ENCODE results near the gene APOH. TPM values are rescaled to one million over a fixed set of nuclear protein-coding genes. Genes with fewer than 3 reads are reported as not detected.

Gene APOH
- total and polyA plus RNA-seq, 2 of the 8 experiments (the other 6 are each of a cell fraction or from before 2014, with no cell fraction given): not detected

GRCh38 chr17:66234611-66235010 lies 5.4 kb upstream of the APOH start:
- no peak overlapping the region for H3K4ac ChIP-seq (replicated peaks; ENCODE audit: insufficient read length, low read depth, low read length)
- H4K5ac ChIP-seq (ENCODE audit: insufficient read length, low read depth, low read length): no peak overlapping the region
- H3K27me3 ChIP-seq (replicated peaks in 1 of 4; ENCODE audit: control insufficient read depth in 3 of 4, extremely low read depth in 1 of 4, insufficient read depth in 3 of 4, low read length in 3 of 4): no peaks in the 10 kb centered on the region
- H2BK5ac ChIP-seq (ENCODE audit: low read depth, low read length): no peak overlapping the region
- no peak overlapping the region for H3K4me2 ChIP-seq (ENCODE audit: insufficient read depth in 1 of 2, low read depth in 2 of 2, low read length in 2 of 2)
- CTCF ChIA-PET (ENCODE audit: partially characterized antibody): interaction anchor here (1.3 kb wide), 1 partner anchor 9 kb away, joined by 4 read pairs; no protein-coding TSS in a partner anchor
- no peak overlapping the region for H3K23ac ChIP-seq (ENCODE audit: insufficient read length)
- H4K91ac ChIP-seq (replicated peaks; ENCODE audit: insufficient read length, low read length): no peak overlapping the region
- no peak for FAIRE-seq
- no peaks in the 10 kb centered on the region for H3K79me1 ChIP-seq (ENCODE audit: low read depth, low read length)
- H3K79me2 ChIP-seq (ENCODE audit: control insufficient read depth in 1 of 2, insufficient read depth in 2 of 2, low read length in 2 of 2): no peaks in the 10 kb centered on the region
- peaks cover 3% of the 10 kb centered on the region; the same call in 1 of the 2 replicates for H3K23me2 ChIP-seq (ENCODE audit: low read depth, low read length)
- H3K18ac ChIP-seq (ENCODE audit: extremely low read depth, low read length): no peak overlapping the region
- no peak overlapping the region for H2AK5ac ChIP-seq (ENCODE audit: low read depth, low read length)
- no peak overlapping the region for H2AFZ ChIP-seq (ENCODE audit: low read length)
- no peak for DNase-seq (ENCODE audit: low read depth in 1 of 2, low spot score in 2 of 2)
- no peak overlapping the region for H2BK12ac ChIP-seq (ENCODE audit: low read depth, low read length)
- H3K9me3 ChIP-seq (ENCODE audit: insufficient read depth in 2 of 2, low read depth in 1 of 2, low read length in 1 of 2): no peaks in the 10 kb centered on the region
- no peak overlapping the region for H2BK120ac ChIP-seq (replicated peaks; ENCODE audit: low read depth, low read length)
- H2BK20ac ChIP-seq (ENCODE audit: low read length): no peak overlapping the region
- no peak overlapping the region for H3K9ac ChIP-seq (replicated peaks in 1 of 4; ENCODE audit: extremely low read depth in 1 of 4, low read depth in 3 of 4, low read length in 3 of 4)
- POLR2A ChIA-PET (ENCODE audit: partially characterized antibody): no interaction called here
- H3K56ac ChIP-seq (replicated peaks; ENCODE audit: insufficient read length, low read depth, low read length): no peak overlapping the region
- H3K27ac ChIP-seq (ENCODE audit: low read depth, low read length): no peak overlapping the region
- H4K20me1 ChIP-seq (replicated peaks in 1 of 2; ENCODE audit: control insufficient read depth in 1 of 2, insufficient read depth in 2 of 2, low read length in 2 of 2): no peaks in the 10 kb centered on the region
- no peak overlapping the region for H4K8ac ChIP-seq (ENCODE audit: extremely low read depth, insufficient read depth, low read length)
- H3K4me3 ChIP-seq (ENCODE audit: extremely low read depth in 1 of 4, insufficient read depth in 2 of 4, low read depth in 3 of 4, low read length in 4 of 4): no peak overlapping the region
- H2BK15ac ChIP-seq (ENCODE audit: low read length): no peak overlapping the region
- H3K14ac ChIP-seq (ENCODE audit: insufficient read length): no peak overlapping the region
- no peaks in the 10 kb centered on the region for H3K4me1 ChIP-seq (replicated peaks in 1 of 4; ENCODE audit: control insufficient read depth in 3 of 4, insufficient read depth in 4 of 4, low read length in 3 of 4)
- WGBS, 2 experiments (ENCODE audit: extremely low coverage in 1 of 2, insufficient coverage in 1 of 2, insufficient read length in 1 of 2, insufficient replicate concordance in 2 of 2, low coverage in 1 of 2, low lambda C conversion rate in 2 of 2, missing lambda C conversion rate in 1 of 2): 97% methylated on average over 3 of the region's 3 CpGs; no CpG with 5 or more reads in 1 of the 2 experiments
- TF ChIP-seq CREB1 (IDR thresholded peaks at IDR 0.05) (no peak), SRF (IDR thresholded peaks at IDR 0.05; ENCODE audit: low read depth, low read length) (no peak), GABPA (IDR thresholded peaks at IDR 0.05; ENCODE audit: borderline replicate concordance, insufficient read depth, low read length) (no peak), FOSL1 (IDR thresholded peaks at IDR 0.05; ENCODE audit: insufficient read depth, low read depth, low read length) (no peak), RAD21 (IDR thresholded peaks at IDR 0.05 in 1 of 2, conservative IDR thresholded peaks at IDR 0.05 in 1 of 2; ENCODE audit: low read depth in 2 of 2, low read length in 2 of 2) (no peak), RXRA (IDR thresholded peaks at IDR 0.05; ENCODE audit: insufficient read depth, low read depth, low read length) (no peak), POLR2AphosphoS5 (IDR thresholded peaks at IDR 0.05; ENCODE audit: low read depth, low read length) (no peak), PHF8 (conservative IDR thresholded peaks at IDR 0.05; ENCODE audit: low read depth, low read length) (no peak), CBX8 (IDR thresholded peaks at IDR 0.05; ENCODE audit: borderline replicate concordance, low read depth, low read length) (no peak), SP4 (IDR thresholded peaks at IDR 0.05; ENCODE audit: low read length) (no peak), BCL11A (IDR thresholded peaks at IDR 0.05; ENCODE audit: low read depth in 2 of 2, low read length in 2 of 2) (no peak), KDM5A (IDR thresholded peaks at IDR 0.05; ENCODE audit: low read length) (no peak), SP2 (IDR thresholded peaks at IDR 0.05; ENCODE audit: low read length) (no peak), TAF1 (IDR thresholded peaks at IDR 0.05; ENCODE audit: low read depth, low read length) (no peak), EZH2 (IDR thresholded peaks at IDR 0.05; ENCODE audit: low read depth, low read length, severe bottlenecking) (no peak), ZNF274 (IDR thresholded peaks at IDR 0.05; ENCODE audit: borderline replicate concordance, extremely low read depth, low read length) (no peak)
- no peaks in the 10 kb centered on the region for H3K36me3 ChIP-seq (ENCODE audit: control insufficient read depth in 2 of 4, insufficient read depth in 4 of 4, low read length in 3 of 4)

Measured in H1 (cell line).